GM12878 (cell line): Measurements from ENCODE around the gene ADAMTS19.
A peak's percentile ranks its signal among the peaks of the same experiment; 100 is the strongest.

Experiments used
- CTCF ChIP-seq, 3 experiments: IDR thresholded peaks in 2 of 3; conservative IDR thresholded peaks in 1 of 3; 2 replicates each; pipeline ENCODE4 v1.5.1; 2011; ENCODE audit warnings: low read depth in 3 of 3, low read length in 3 of 3, mild to moderate bottlenecking in 3 of 3, control low read depth in 2 of 3, moderate library complexity in 2 of 3, inconsistent platforms in 1 of 3, mixed read lengths in 1 of 3; ENCODE audit not compliant: control insufficient read depth in 2 of 3, insufficient read depth in 1 of 3; ENCODE audit errors: extremely low read depth in 1 of 3
- FOS ChIP-seq: IDR thresholded peaks from 3 replicates; pipeline ENCODE4 v1.6.1; 2011; ENCODE audit warnings: borderline replicate concordance; ENCODE audit not compliant: insufficient read length; ENCODE audit errors: extremely low read depth
- JUND ChIP-seq: IDR thresholded peaks from 2 replicates; pipeline ENCODE4 v1.6.1; 2012; ENCODE audit warnings: low read depth, mild to moderate bottlenecking, low read length, improper control_type of control experiment, moderate library complexity
- POLR2AphosphoS5 ChIP-seq: IDR thresholded peaks from 2 replicates; pipeline ENCODE4 v1.6.1; 2011; ENCODE audit warnings: mild to moderate bottlenecking, low read length, inconsistent platforms
- SIX5 ChIP-seq: IDR thresholded peaks from 2 replicates; pipeline ENCODE4 v1.6.1; 2011; ENCODE audit warnings: mild to moderate bottlenecking, low read depth, low read length, moderate library complexity; ENCODE audit not compliant: severe bottlenecking
- TAF1 ChIP-seq: IDR thresholded peaks from 2 replicates; pipeline ENCODE4 v1.6.1; 2011; ENCODE audit warnings: mild to moderate bottlenecking, low read depth, low read length, borderline replicate concordance
- TF ChIP-seq, protein P1 (sequence below): fragments of 450-650 bp; IDR thresholded peaks from 2 replicates; pipeline ENCODE4 v1.6.1; 2017; ENCODE audit warnings: mild to moderate bottlenecking

GRCh38 chr5:129767927-129768380 lies 307.9 kb downstream of the ADAMTS19 start:
- TF ChIP-seq CTCF (IDR thresholded peaks at IDR 0.05 in 2 of 3, conservative IDR thresholded peaks at IDR 0.05 in 1 of 3; ENCODE audit: control insufficient read depth in 2 of 3, extremely low read depth in 1 of 3, insufficient read depth in 1 of 3, low read depth in 3 of 3, low read length in 3 of 3), result peak; percentile 84 to 99 (median 98)
- TF ChIP-seq POLR2AphosphoS5, result no peak
- no peak for TF ChIP-seq SIX5
- TF ChIP-seq TAF1, result no peak
- TF ChIP-seq, protein P1, sequence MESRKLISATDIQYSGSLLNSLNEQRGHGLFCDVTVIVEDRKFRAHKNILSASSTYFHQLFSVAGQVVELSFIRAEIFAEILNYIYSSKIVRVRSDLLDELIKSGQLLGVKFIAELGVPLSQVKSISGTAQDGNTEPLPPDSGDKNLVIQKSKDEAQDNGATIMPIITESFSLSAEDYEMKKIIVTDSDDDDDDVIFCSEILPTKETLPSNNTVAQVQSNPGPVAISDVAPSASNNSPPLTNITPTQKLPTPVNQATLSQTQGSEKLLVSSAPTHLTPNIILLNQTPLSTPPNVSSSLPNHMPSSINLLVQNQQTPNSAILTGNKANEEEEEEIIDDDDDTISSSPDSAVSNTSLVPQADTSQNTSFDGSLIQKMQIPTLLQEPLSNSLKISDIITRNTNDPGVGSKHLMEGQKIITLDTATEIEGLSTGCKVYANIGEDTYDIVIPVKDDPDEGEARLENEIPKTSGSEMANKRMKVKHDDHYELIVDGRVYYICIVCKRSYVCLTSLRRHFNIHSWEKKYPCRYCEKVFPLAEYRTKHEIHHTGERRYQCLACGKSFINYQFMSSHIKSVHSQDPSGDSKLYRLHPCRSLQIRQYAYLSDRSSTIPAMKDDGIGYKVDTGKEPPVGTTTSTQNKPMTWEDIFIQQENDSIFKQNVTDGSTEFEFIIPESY, result no peak
- TF ChIP-seq JUND, result no peak
- TF ChIP-seq FOS, result no peak
